ENCODE data around the gene PTX4.

Gene PTX4

DNA sequence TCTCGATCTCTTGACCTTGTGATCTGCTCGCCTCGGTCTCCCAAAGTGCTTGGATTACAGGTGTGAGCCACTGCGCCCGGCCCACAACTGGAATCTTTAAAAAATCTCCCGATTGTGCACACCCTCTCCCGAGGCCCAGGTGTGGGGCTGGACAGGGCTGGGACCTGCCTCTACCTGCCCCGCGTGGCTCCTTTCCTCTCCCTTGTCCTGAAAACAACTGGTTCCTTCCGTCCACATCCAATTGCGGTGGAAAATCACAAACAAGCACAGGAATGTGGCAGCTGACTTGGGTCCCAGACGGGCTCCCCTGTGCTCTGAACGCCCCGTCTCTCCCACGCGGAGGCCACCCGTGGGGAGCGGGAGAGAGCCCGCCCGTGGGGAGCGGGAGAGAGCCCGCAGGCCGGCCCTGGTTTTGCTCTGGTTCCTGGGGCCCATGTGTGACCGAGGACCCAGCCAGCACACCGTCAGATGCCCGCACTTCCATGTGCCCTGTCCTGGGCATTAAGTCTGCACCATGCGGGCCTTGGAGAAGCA is 41.7 kb upstream of the PTX4 start:
- TF ChIP-seq, protein P1, sequence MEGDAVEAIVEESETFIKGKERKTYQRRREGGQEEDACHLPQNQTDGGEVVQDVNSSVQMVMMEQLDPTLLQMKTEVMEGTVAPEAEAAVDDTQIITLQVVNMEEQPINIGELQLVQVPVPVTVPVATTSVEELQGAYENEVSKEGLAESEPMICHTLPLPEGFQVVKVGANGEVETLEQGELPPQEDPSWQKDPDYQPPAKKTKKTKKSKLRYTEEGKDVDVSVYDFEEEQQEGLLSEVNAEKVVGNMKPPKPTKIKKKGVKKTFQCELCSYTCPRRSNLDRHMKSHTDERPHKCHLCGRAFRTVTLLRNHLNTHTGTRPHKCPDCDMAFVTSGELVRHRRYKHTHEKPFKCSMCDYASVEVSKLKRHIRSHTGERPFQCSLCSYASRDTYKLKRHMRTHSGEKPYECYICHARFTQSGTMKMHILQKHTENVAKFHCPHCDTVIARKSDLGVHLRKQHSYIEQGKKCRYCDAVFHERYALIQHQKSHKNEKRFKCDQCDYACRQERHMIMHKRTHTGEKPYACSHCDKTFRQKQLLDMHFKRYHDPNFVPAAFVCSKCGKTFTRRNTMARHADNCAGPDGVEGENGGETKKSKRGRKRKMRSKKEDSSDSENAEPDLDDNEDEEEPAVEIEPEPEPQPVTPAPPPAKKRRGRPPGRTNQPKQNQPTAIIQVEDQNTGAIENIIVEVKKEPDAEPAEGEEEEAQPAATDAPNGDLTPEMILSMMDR (IDR thresholded peaks at IDR 0.05; ENCODE audit: borderline replicate concordance, control extremely low read depth, extremely low read depth, insufficient read depth, missing control alignments) = no peak
- in situ Hi-C loops (cut with MboI; ENCODE audit: low sequenced_read_pairs, unreplicated experiment) = no loop called here
- no peak for DNase-seq (ENCODE audit: low spot score)

DNA sequence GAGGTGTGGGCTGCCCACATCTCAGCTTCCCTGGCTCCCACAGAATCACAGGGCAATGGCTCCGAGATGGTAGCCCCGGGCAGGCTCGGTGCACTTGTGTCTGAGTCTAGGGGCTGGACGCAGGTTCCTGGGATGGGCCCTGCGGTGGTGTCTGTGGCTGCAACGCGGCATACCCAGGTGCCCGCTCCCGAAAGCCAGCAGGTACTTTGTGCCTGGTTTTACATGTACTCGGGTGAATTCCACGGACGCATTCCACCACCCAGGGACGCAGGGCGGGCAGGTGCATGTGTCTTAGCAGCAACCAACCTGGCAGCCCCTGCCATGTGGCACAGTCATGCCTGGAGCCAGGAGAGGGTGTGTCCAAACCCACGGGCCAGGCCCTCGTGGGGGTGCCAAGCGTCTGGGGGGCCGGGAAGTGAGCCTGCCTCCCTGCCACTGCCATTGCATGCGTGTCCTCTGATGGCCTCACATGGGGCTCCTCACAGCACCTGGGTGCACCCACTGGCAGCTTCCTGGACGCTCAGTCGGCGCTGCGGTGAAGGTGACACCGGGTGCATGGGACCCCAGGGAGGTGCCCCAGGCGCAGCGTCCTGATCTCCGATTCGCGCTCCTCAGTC is 40.3 kb upstream of the PTX4 start:
- in situ Hi-C loops (cut with MboI; ENCODE audit: low sequenced_read_pairs, unreplicated experiment) = no loop called here
- TF ChIP-seq, protein P1 (IDR thresholded peaks at IDR 0.05; ENCODE audit: borderline replicate concordance, control extremely low read depth, extremely low read depth, insufficient read depth, missing control alignments) = no peak
- DNase-seq (ENCODE audit: low spot score) = no peak

DNA sequence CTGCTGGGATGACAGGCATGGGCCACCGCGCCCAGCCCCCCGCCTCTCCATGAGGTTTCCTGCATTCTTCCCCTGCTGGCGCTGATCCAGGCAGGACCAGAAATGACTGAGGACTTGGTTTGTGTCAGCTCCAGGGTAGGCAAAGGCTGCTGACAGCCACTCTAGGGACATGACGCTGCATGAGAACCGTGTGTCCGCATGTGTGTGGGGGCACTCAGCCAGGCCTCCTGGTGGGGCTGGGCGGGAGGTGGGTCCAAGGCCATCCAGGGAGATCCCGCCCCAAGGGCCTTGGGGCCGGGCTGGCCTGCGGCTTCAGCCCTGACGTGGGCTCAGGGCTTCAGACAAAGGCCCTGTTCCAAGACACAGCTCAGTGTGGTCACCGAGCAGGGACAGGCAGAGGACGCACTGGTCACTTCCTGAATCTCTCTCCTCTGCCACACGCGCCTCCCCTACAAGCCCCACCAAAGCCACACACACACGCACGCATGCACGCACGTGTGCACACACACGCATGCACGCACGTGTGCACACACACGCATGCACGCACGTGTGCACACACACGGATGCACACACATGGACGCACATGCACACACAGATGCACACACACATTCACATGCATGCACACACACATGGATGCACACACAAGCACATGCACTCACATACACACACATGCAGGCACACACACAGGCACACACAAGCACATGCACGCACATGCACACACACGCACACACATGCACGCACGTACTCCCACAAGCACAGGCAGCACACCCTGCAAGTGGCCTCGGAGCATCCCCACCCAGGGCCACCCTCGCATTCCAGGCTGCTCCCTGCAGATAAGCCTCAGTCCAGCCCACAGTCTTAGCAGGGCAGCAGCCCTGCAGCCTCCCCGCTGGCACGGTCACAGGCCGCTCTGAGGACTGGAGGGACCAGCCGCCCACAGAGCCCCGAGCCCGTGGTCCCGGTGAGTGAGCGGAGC is 39.4 kb upstream of the PTX4 start:
- TF ChIP-seq, protein P1 (IDR thresholded peaks at IDR 0.05; ENCODE audit: borderline replicate concordance, control extremely low read depth, extremely low read depth, insufficient read depth, missing control alignments) = no peak
- in situ Hi-C loops (cut with MboI; ENCODE audit: low sequenced_read_pairs, unreplicated experiment) = no loop called here
- DNase-seq (ENCODE audit: low spot score) = no peak

DNA sequence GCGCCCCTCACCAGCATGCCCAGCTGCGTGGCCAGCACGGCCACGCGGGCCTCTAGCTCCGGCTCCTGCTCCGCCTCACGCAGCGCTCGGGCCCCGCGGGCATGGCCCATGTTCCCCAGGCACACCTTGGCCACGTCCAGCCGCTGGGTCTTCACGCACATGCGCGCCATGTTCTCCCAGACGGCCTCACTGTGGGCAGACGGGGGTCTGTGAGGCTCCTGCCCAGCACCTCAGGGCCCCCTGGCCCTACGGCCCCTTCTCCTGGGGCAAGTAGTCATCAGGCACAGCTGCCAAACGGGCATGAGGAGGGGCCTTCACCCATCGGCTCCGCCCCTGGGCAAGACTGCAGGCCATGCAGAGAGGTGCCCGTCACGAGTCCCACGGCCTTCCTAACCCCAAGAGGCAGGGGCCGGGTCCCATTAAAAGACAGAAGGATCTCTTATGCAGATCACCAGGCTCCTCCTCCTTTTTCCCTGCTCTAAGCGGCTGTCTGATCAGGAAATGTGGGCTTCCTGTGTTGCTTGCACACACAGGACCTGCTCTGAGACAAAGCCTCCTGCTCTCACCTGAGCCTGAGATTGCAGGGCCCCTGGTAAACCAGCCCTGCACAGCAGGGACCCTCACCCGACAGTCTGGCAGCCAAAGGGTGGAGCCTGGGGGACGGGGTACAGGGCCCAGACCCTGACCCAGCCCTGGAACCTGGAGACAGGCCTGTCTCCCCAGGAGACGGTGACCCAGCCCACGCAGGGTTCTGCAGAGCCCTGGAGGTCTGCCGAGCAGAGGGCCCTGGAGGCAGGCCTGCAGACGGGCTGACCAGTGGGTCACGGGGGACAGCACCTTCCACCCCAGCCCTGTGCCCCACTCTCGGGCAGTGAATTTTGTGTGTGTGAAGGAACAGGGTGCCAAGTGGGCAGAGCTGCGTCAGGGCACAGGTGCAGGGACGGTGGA is 38.1 kb upstream of the PTX4 start:
- TF ChIP-seq, protein P1 (IDR thresholded peaks at IDR 0.05; ENCODE audit: borderline replicate concordance, control extremely low read depth, extremely low read depth, insufficient read depth, missing control alignments) = no peak
- in situ Hi-C loops (cut with MboI; ENCODE audit: low sequenced_read_pairs, unreplicated experiment) = no loop called here
- no peak for DNase-seq (ENCODE audit: low spot score)

DNA sequence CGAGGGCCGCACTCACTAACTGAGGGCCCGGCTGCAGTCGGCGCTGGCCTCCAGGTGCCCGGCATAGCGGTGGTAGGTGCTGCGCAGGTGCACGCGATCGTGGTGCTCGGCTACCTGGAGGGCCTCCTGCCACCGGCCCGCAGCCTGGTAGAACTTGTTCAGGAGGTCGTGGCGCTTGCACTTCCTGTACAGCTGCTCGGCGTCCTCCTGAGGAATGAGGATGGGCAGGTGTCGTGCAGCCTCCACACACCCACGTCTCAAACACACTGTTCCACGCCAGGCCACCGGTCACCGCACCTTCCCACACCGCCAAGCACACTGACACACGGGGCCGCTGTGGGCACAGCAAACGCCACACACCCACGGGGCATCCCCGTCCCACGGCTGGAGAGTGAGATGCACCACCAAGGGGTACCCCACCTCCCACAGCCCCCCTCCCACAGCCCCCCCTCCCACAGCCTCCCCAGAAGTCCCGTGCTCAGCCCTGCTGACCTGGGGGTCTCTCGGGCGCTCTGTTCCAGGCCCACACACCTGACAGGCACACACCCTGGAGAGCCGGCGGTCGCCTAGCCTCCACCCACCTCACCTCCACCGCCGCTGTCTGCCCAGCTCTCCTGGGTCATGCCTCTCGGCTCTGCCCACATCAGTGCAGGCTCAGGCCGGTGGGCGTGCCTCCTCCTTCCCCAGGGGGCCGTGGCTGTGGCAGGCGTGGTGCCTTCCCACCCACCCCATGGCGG is 37.3 kb upstream of the PTX4 start:
- in situ Hi-C loops (cut with MboI; ENCODE audit: low sequenced_read_pairs, unreplicated experiment) = no loop called here
- no peak for DNase-seq (ENCODE audit: low spot score)
- TF ChIP-seq, protein P1 (IDR thresholded peaks at IDR 0.05; ENCODE audit: borderline replicate concordance, control extremely low read depth, extremely low read depth, insufficient read depth, missing control alignments) = no peak
